HepG2 (cell line): ENCODE data around the gene MTMR8. TPM values are rescaled to one million over a fixed set of nuclear protein-coding genes. Genes with fewer than 3 reads are reported as not detected.

ENCODE experiments used
- ATAC-seq: fragments of 200-7000 bp; cut with Tn5 transposase; 3 replicates; pipeline ENCODE4 v1.9.1; 2020; ENCODE audit warnings: mild to moderate bottlenecking, moderate library complexity
- BruUV-seq: library from RNA; stranded (reverse); fragments of 400-500 nt; replicated peaks from 2 replicates; lab custom pipeline; 2021; lab: Mats Ljungman, UMichigan
- CTCF ChIA-PET: fragments of 300-600 bp; formaldehyde crosslinking; extraction: SDS; loops from one replicate; lab custom pipeline; 2021; ENCODE audit warnings: low total read pairs, inconsistent platforms, low intra/inter-chr PET ratio; lab: Yijun Ruan, JAX
- POLR2A ChIA-PET: fragments of 350-600 bp; sonication (Branson Sonifier 250); formaldehyde crosslinking; loops from one replicate; lab custom pipeline; 2020; ENCODE audit warnings: antibody characterized with exemption, inconsistent platforms; lab: Yijun Ruan, JAX
- DNase-seq: peaks from one replicate; pipeline ENCODE4 v3.0.0-alpha.2; 2015; ENCODE audit warnings: low spot score
- FAIRE-seq: peaks from 3 replicates; lab custom pipeline; 2011; peaks lifted over from hg19 to GRCh38; lab: Jason Lieb, UNC
- H2AFZ ChIP-seq: one replicate; pipeline ENCODE4 v1.6.1; 2011; ENCODE audit warnings: low read length, inconsistent platforms
- H3K27ac ChIP-seq: fragments of 300-600 bp; 3 replicates; pipeline ENCODE4 v1.8.0; 2011; ENCODE audit warnings: mixed run types, mild to moderate bottlenecking, mixed read lengths, low read length, inconsistent platforms; ENCODE audit not compliant: insufficient read depth; ENCODE audit errors: extremely low read length
- H3K27me3 ChIP-seq, 2 experiments: fragments of 200-600 bp in 1 of 2; 2 replicates in 1 of 2; 3 replicates in 1 of 2; pipeline versions ENCODE4 v1.6.0 to v1.8.0; 2011; ENCODE audit warnings: low read length in 2 of 2, mild to moderate bottlenecking in 2 of 2, moderate library complexity in 2 of 2, inconsistent platforms in 1 of 2; ENCODE audit not compliant: insufficient read depth in 2 of 2, control insufficient read depth in 1 of 2
- H3K36me3 ChIP-seq, 2 experiments: fragments of 200-600 bp in 1 of 2; replicated peaks in 1 of 2; 2 replicates in 1 of 2; 3 replicates in 1 of 2; pipeline versions ENCODE4 v1.5.1 to v1.8.0; 2011; ENCODE audit warnings: low read length in 2 of 2, inconsistent platforms in 1 of 2; ENCODE audit not compliant: insufficient read depth in 2 of 2, control insufficient read depth in 1 of 2
- H3K4me1 ChIP-seq: 2 replicates; pipeline ENCODE4 v1.5.1; 2012; ENCODE audit warnings: low read length, inconsistent platforms; ENCODE audit not compliant: insufficient read depth
- H3K4me2 ChIP-seq: 2 replicates; pipeline ENCODE4 v1.6.0; 2011; ENCODE audit warnings: low read depth, low read length, inconsistent platforms
- H3K4me3 ChIP-seq, 3 experiments: fragments of 200-600 bp in 1 of 3; sonication (generic), shearing (Covaris generic) in 1 of 3; replicated peaks in 1 of 3; 2 replicates each; pipeline ENCODE4 v1.5.1; 2011 to 2016; ENCODE audit warnings: low read length in 3 of 3, inconsistent platforms in 2 of 3, low read depth in 2 of 3, mild to moderate bottlenecking in 2 of 3, control low read depth in 1 of 3, mixed read lengths in 1 of 3; ENCODE audit not compliant: insufficient read depth in 1 of 3
- H3K79me2 ChIP-seq: one replicate; pipeline ENCODE4 v1.6.1; 2011; ENCODE audit warnings: low read length, inconsistent platforms; ENCODE audit not compliant: insufficient read depth
- H3K9ac ChIP-seq: 2 replicates; pipeline ENCODE4 v1.6.0; 2011; ENCODE audit warnings: mild to moderate bottlenecking, low read depth, low read length, inconsistent platforms; ENCODE audit not compliant: insufficient read depth
- H3K9me3 ChIP-seq: 2 replicates; pipeline ENCODE4 v1.5.1; 2012; ENCODE audit warnings: mild to moderate bottlenecking, low read length
- H4K20me1 ChIP-seq: 2 replicates; pipeline ENCODE4 v1.6.0; 2011; ENCODE audit warnings: inconsistent platforms, mild to moderate bottlenecking, low read length, moderate library complexity; ENCODE audit not compliant: insufficient read depth
- AHR ChIP-seq: IDR thresholded peaks from 2 replicates; pipeline ENCODE4 v1.6.1; 2018; ENCODE audit warnings: missing genetic modification reagents, missing compliant biosample characterization
- ATF6 ChIP-seq: sonication (generic); formaldehyde crosslinking; conservative IDR thresholded peaks from 2 replicates; pipeline ENCODE4 v1.4.0; 2020; ENCODE audit warnings: missing genetic modification reagents
- CCAR2 ChIP-seq: fragments of 200-400 bp; formaldehyde crosslinking; optimal IDR thresholded peaks from 2 replicates; pipeline ENCODE3; 2018; ENCODE audit warnings: low read depth, mild to moderate bottlenecking, low read length, moderate library complexity
- JUNB ChIP-seq: sonication (generic); formaldehyde crosslinking; IDR thresholded peaks from 2 replicates; pipeline ENCODE4 v1.8.0; 2022; ENCODE audit warnings: missing genetic modification reagents, mild to moderate bottlenecking, borderline replicate concordance
- MED1 ChIP-seq: sonication (generic); formaldehyde crosslinking; IDR thresholded peaks from 2 replicates; pipeline ENCODE4 v1.4.0; 2020; ENCODE audit warnings: missing genetic modification reagents
- MXD4 ChIP-seq: IDR thresholded peaks from 2 replicates; pipeline ENCODE4 v1.6.1; 2016; ENCODE audit warnings: mild to moderate bottlenecking, missing biosample characterization, missing genetic modification reagents
- POLR2AphosphoS2 ChIP-seq: IDR thresholded peaks from 2 replicates; pipeline ENCODE4 v1.6.1; 2011; ENCODE audit warnings: low read depth, low read length, improper control_type of control experiment
- RFX5 ChIP-seq: IDR thresholded peaks from 2 replicates; pipeline ENCODE4 v1.6.1; 2011; ENCODE audit warnings: low read depth, low read length, improper control_type of control experiment
- ZBTB3 ChIP-seq: sonication (generic); formaldehyde crosslinking; IDR thresholded peaks from 2 replicates; pipeline ENCODE4 v1.4.0; 2020; ENCODE audit warnings: low read depth, mild to moderate bottlenecking, moderate library complexity, missing genetic modification reagents, borderline replicate concordance
- ZBTB39 ChIP-seq: sonication (generic); formaldehyde crosslinking; IDR thresholded peaks from 2 replicates; pipeline ENCODE4 v1.5.0; 2020; ENCODE audit warnings: missing genetic modification reagents
- ZFP37 ChIP-seq: sonication (generic); formaldehyde crosslinking; IDR thresholded peaks from 2 replicates; pipeline ENCODE4 v1.4.0; 2020; ENCODE audit warnings: missing genetic modification reagents, borderline replicate concordance
- ZFP90 ChIP-seq: sonication (generic); formaldehyde crosslinking; IDR thresholded peaks from 2 replicates; pipeline ENCODE4 v1.8.0; 2022; ENCODE audit warnings: missing genetic modification reagents, mild to moderate bottlenecking, inconsistent platforms, borderline replicate concordance
- ZNF580 ChIP-seq: IDR thresholded peaks from 2 replicates; pipeline ENCODE4 v1.6.1; 2016; ENCODE audit warnings: low read depth, borderline replicate concordance
- ZNF777 ChIP-seq: sonication (generic); formaldehyde crosslinking; IDR thresholded peaks from 2 replicates; pipeline ENCODE4 v1.4.0; 2020; ENCODE audit warnings: missing genetic modification reagents
- ZSCAN12 ChIP-seq: sonication (generic); formaldehyde crosslinking; IDR thresholded peaks from 2 replicates; pipeline ENCODE4 v1.9.0; 2021; ENCODE audit warnings: mild to moderate bottlenecking, missing genetic modification reagents
- WGBS: methylation state at CpG from one replicate; pipeline ENCODE4 v1.1.6; 2017; ENCODE audit warnings: low lambda C conversion rate; 5-methylcytosine and 5-hydroxymethylcytosine counted together
- in situ Hi-C: cut with HindIII; loops from 2 replicates; pipeline ENCODE4 v1.10.0; 2017; ENCODE audit warnings: low pct_unique_long_range_greater_than_20kb; ENCODE audit not compliant: extremely low pct_ligation_motif_present
- intact Hi-C: fragments of 100-400 bp; cut with micrococcal nuclease; formaldehyde crosslinking; loops from one replicate; pipeline ENCODE4 v1.10.0; 2022; ENCODE audit not compliant: unreplicated experiment
- polyA plus RNA-seq, 8 experiments: library from polyadenylated mRNA; depleted of rRNA in 3 of 8; stranded (reverse) in 7 of 8; unstranded in 1 of 8; fragments of >200 nt; fragmentation: Illumina TruSeq in 4 of 8; extraction: Trizol in 4 of 8; gene quantifications; 2 replicates each; pipeline versions ENCODE4 v1.2.1 to v1.2.3, GENCODE V29; 2011 to 2016; ENCODE audit warnings: low read depth in 4 of 8, missing spikeins in 1 of 8, mixed read lengths in 1 of 8; ENCODE audit not compliant: insufficient read depth in 1 of 8
- total RNA-seq, 5 experiments: library from RNA; depleted of rRNA; stranded (reverse); fragments of >200 nt; fragmentation: Illumina TruSeq; extraction: Trizol; gene quantifications; 2 replicates each; pipeline ENCODE4 v1.2.3, GENCODE V29; 2016; ENCODE audit warnings: low read depth in 1 of 5
- TF ChIP-seq, protein P1 (sequence below): sonication (generic); formaldehyde crosslinking; IDR thresholded peaks from 2 replicates; pipeline ENCODE4 v1.5.0; 2020; ENCODE audit warnings: mild to moderate bottlenecking, missing genetic modification reagents, borderline replicate concordance

The MTMR8 gene
- total and polyA plus RNA-seq, 2 of the 13 experiments (the other 11 are each of a cell fraction or from before 2014, with no cell fraction given): 0.31 TPM; not detected in 1

GRCh38 chrX:64379924-64380323 is 15.3 kb downstream of the MTMR8 start (continued):
- TF ChIP-seq ZBTB39: no peak
- TF ChIP-seq, protein P1, sequence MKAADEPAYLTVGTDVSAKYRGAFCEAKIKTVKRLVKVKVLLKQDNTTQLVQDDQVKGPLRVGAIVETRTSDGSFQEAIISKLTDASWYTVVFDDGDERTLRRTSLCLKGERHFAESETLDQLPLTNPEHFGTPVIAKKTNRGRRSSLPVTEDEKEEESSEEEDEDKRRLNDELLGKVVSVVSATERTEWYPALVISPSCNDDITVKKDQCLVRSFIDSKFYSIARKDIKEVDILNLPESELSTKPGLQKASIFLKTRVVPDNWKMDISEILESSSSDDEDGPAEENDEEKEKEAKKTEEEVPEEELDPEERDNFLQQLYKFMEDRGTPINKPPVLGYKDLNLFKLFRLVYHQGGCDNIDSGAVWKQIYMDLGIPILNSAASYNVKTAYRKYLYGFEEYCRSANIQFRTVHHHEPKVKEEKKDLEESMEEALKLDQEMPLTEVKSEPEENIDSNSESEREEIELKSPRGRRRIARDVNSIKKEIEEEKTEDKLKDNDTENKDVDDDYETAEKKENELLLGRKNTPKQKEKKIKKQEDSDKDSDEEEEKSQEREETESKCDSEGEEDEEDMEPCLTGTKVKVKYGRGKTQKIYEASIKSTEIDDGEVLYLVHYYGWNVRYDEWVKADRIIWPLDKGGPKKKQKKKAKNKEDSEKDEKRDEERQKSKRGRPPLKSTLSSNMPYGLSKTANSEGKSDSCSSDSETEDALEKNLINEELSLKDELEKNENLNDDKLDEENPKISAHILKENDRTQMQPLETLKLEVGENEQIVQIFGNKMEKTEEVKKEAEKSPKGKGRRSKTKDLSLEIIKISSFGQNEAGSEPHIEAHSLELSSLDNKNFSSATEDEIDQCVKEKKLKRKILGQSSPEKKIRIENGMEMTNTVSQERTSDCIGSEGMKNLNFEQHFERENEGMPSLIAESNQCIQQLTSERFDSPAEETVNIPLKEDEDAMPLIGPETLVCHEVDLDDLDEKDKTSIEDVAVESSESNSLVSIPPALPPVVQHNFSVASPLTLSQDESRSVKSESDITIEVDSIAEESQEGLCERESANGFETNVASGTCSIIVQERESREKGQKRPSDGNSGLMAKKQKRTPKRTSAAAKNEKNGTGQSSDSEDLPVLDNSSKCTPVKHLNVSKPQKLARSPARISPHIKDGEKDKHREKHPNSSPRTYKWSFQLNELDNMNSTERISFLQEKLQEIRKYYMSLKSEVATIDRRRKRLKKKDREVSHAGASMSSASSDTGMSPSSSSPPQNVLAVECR (CRISPR knock-in tag): no peak
- TF ChIP-seq ZNF777 (CRISPR knock-in tag): no peak
- TF ChIP-seq CCAR2: no peak
- no peak for TF ChIP-seq JUNB
- TF ChIP-seq MED1 (CRISPR knock-in tag): no peak
- no peak for TF ChIP-seq ZFP90
- TF ChIP-seq, all 625 proteins: peak for 0

DNA sequence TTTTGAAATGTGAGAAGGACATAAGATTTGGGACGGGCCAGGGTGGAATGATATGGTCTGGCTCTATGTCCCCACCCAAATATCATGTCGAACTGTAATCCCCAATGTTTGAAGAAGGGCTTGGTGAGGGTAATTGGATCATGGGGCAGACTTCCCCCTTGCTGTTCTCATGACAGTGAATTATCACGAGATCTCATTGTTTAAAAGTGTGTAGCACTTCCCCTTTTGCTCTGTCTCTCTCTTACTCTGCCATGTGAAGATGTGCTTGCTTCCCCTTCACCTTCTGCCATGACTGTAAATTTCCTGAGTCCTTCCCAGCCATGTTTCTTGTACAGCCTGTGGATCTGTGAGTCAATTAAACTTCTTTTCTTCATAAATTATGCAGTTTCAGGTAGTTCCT is 17.5 kb downstream of the MTMR8 start:
- ChIA-PET CTCF (no interaction called here), POLR2A (no interaction called here)
- FAIRE-seq (no peak), DNase-seq (no peak), ATAC-seq (no peak)
- H3K9me3 ChIP-seq: peaks cover 14% of the 10 kb centered on the region; the same call in 1 of the 2 replicates
- no peak overlapping the region for H2AFZ ChIP-seq
- H3K27ac ChIP-seq: no peak overlapping the region
- no TSS peak for BruUV-seq
- H3K4me1 ChIP-seq: no peaks in the 10 kb centered on the region
- no peaks in the 10 kb centered on the region for H3K79me2 ChIP-seq
- H3K36me3 ChIP-seq: no peaks in the 10 kb centered on the region
- no peak overlapping the region for H3K4me2 ChIP-seq
- H3K27me3 ChIP-seq: no peaks in the 10 kb centered on the region
- 0% methylated on average over 3 of the region's 3 CpGs for WGBS
- no peak overlapping the region for H3K9ac ChIP-seq
- no peaks in the 10 kb centered on the region for H4K20me1 ChIP-seq
- intact Hi-C loops: no loop called here
- in situ Hi-C loops: no loop called here
- H3K4me3 ChIP-seq: no peak overlapping the region
- TF ChIP-seq AHR (CRISPR knock-in tag): no peak
- no peak for TF ChIP-seq ZFP37 (CRISPR knock-in tag)
- TF ChIP-seq POLR2AphosphoS2: no peak
- no peak for TF ChIP-seq ATF6 (CRISPR knock-in tag)
- TF ChIP-seq ZBTB3 (CRISPR knock-in tag): no peak
- TF ChIP-seq RFX5: no peak
- TF ChIP-seq MXD4 (CRISPR knock-in tag): no peak
- no peak for TF ChIP-seq ZNF580 (CRISPR knock-in tag)
- TF ChIP-seq ZSCAN12 (CRISPR knock-in tag): no peak
